ENCODE data around the gene MYRF. TPM values are rescaled to one million over a fixed set of nuclear protein-coding genes. Genes with fewer than 3 reads are reported as not detected.

The MYRF gene
- total RNA-seq, 1 donor from 2014 or later, result 0.20 TPM

Other genes with a start within 250 kb of the MYRF start
- gene LRRC10B, start 243.9 kb upstream of the MYRF start, total RNA-seq, result not detected in 2 replicates
- gene SYT7, start 171.6 kb upstream of the MYRF start, total RNA-seq, result 0.20 and 0.22 TPM in 2 replicates
- gene DAGLA, start 72.2 kb upstream of the MYRF start, total RNA-seq, result 1.5 and 3.0 TPM in 2 replicates
- 116 and 161 TPM in 2 replicates for gene TMEM258, start 40.0 kb downstream of the MYRF start, total RNA-seq
- gene FEN1, start 40.3 kb downstream of the MYRF start, total RNA-seq, result 8.3 and 19.2 TPM in 2 replicates
- 24.2 and 30.9 TPM in 2 replicates for gene FADS1, start 64.4 kb downstream of the MYRF start, total RNA-seq
- gene FADS2, start 75.7 kb downstream of the MYRF start, total RNA-seq, result 41.3 and 80.0 TPM in 2 replicates
- gene FADS3, start 138.9 kb downstream of the MYRF start, total RNA-seq, result 67.6 and 128 TPM in 2 replicates
- 2.4 and 10.7 TPM in 2 replicates for gene RAB3IL1, start 164.9 kb downstream of the MYRF start, total RNA-seq
- under 0.01 TPM in 1 of 2 replicates, not detected in the other for gene BEST1, start 197.7 kb downstream of the MYRF start, total RNA-seq
- gene FTH1, start 215.0 kb downstream of the MYRF start, total RNA-seq, result 345 and 436 TPM in 2 replicates

All from lung microvascular endothelial cell (primary cell).